Effector memory CD8-positive, alpha-beta T cell (primary cell): ENCODE data around the gene THPO.

Experiments
- ATAC-seq: fragments of 150-1000 bp; cut with Tn5 transposase; replicated peaks from 2 replicates; pipeline ENCODE4 v1.10.0; 2021; ENCODE audit warnings: mild to moderate bottlenecking, moderate library complexity
- DNase-seq, 3 experiments: peaks; one replicate each; pipeline ENCODE4 v3.0.0; 2021
- H3K27ac Mint-ChIP-seq, 2 donors: one replicate each; pipeline ENCODE4 v1.8.0; 2022; ENCODE audit warnings: mild to moderate bottlenecking in 2 of 2, mixed read lengths in 2 of 2, moderate library complexity in 2 of 2
- H3K27me3 Mint-ChIP-seq, 2 donors: one replicate each; pipeline ENCODE4 v1.8.0; 2022; ENCODE audit warnings: mixed read lengths in 2 of 2
- H3K36me3 Mint-ChIP-seq: one replicate; pipeline ENCODE4 v1.8.0; 2022; ENCODE audit warnings: mild to moderate bottlenecking, moderate library complexity, mixed read lengths; ENCODE audit not compliant: insufficient read depth
- H3K4me1 Mint-ChIP-seq, 2 donors: one replicate each; pipeline ENCODE4 v1.8.0; 2022; ENCODE audit warnings: low read depth in 2 of 2, mixed read lengths in 2 of 2
- H3K4me3 Mint-ChIP-seq, 2 donors: one replicate each; pipeline ENCODE4 v1.8.0; 2022; ENCODE audit warnings: mild to moderate bottlenecking in 2 of 2, mixed read lengths in 2 of 2, moderate library complexity in 2 of 2
- H3K9me3 Mint-ChIP-seq, 2 donors: one replicate each; pipeline ENCODE4 v1.8.0; 2022; ENCODE audit warnings: mixed read lengths in 2 of 2

The THPO gene

GRCh38 chr3:184336547-184337398 lies 41.2 kb downstream of the THPO start:
- Mint-ChIP-seq H3K27ac (peak overlapping the region; percentile 73 to 91), H3K27me3 (no peaks in the 10 kb centered on the region), H3K36me3 (peaks cover 42% of the 10 kb centered on the region), H3K4me3 (peak overlapping the region; percentile 85), H3K9me3 (no peaks in the 10 kb centered on the region), H3K4me1 (peaks cover 31 to 35% of the 10 kb centered on the region in 2 donors)
- no peak for ATAC-seq
- no peak for DNase-seq

- Mint-ChIP-seq H3K36me3 (peaks cover 47% of the 10 kb centered on the region), H3K27ac (peak overlapping the region; percentile 73 to 91), H3K9me3 (no peaks in the 10 kb centered on the region), H3K4me1 (peaks cover 35 to 36% of the 10 kb centered on the region in 2 donors), H3K27me3 (no peaks in the 10 kb centered on the region), H3K4me3 (peak overlapping the region; percentile 85)
- DNase-seq (peak; percentile 86 to 92 (median 91)), ATAC-seq (peak; percentile 81)
These were observed 42.1 kb downstream of the THPO start for GRCh38 chr3:184335661-184336546.

- Mint-ChIP-seq H3K27ac (peak overlapping the region; percentile 73 to 75), H3K4me1 (peaks cover 35 to 36% of the 10 kb centered on the region in 2 donors)
These were observed 42.7 kb downstream of the THPO start for GRCh38 chr3:184335291-184335660.

GRCh38 chr3:184334470-184335158 lies 43.4 kb downstream of the THPO start:
- Mint-ChIP-seq H3K27ac (peak overlapping the region; percentile 73 to 75), H3K4me3 (peak overlapping the region; percentile 20 to 85), H3K27me3 (no peaks in the 10 kb centered on the region), H3K9me3 (no peaks in the 10 kb centered on the region), H3K4me1 (peaks cover 35 to 36% of the 10 kb centered on the region in 2 donors), H3K36me3 (peaks cover 56% of the 10 kb centered on the region)
- DNase-seq = peak; percentile 16 to 30 (median 26)
- peak; percentile 31 for ATAC-seq

More at GRCh38 chr3:184335291-184335660, 42.7 kb downstream of the THPO start:
- Mint-ChIP-seq H3K9me3 (no peaks in the 10 kb centered on the region), H3K27me3 (no peaks in the 10 kb centered on the region), H3K36me3 (peaks cover 49% of the 10 kb centered on the region), H3K4me3 (peak overlapping the region; percentile 85)
- ATAC-seq (no peak), DNase-seq (no peak)

- H3K27me3 Mint-ChIP-seq = no peaks in the 10 kb centered on the region
- peaks cover 36% of the 10 kb centered on the region in 2 donors for H3K4me1 Mint-ChIP-seq
- H3K27ac Mint-ChIP-seq = peak overlapping the region; percentile 73 to 75
- no peak overlapping the region for H3K4me3 Mint-ChIP-seq
- H3K36me3 Mint-ChIP-seq = peaks cover 65% of the 10 kb centered on the region
- H3K9me3 Mint-ChIP-seq = no peaks in the 10 kb centered on the region
- ATAC-seq (no peak), DNase-seq (no peak)
These were observed 44.3 kb downstream of the THPO start for GRCh38 chr3:184333700-184334099.

GRCh38 chr3:184333190-184333589 lies 44.8 kb downstream of the THPO start:
- peak overlapping the region; percentile 73 to 75 for H3K27ac Mint-ChIP-seq
- peaks cover 36% of the 10 kb centered on the region in 2 donors for H3K4me1 Mint-ChIP-seq
- H3K27me3 Mint-ChIP-seq = no peaks in the 10 kb centered on the region
- DNase-seq (no peak), ATAC-seq (no peak)
- peaks cover 70% of the 10 kb centered on the region for H3K36me3 Mint-ChIP-seq
- H3K9me3 Mint-ChIP-seq = no peaks in the 10 kb centered on the region
- no peak overlapping the region for H3K4me3 Mint-ChIP-seq

GRCh38 chr3:184332370-184333090 lies 45.5 kb downstream of the THPO start:
- Mint-ChIP-seq H3K9me3 (no peaks in the 10 kb centered on the region), H3K27ac (peak overlapping the region; percentile 73 to 75), H3K4me3 (no peak overlapping the region), H3K36me3 (peaks cover 77% of the 10 kb centered on the region), H3K27me3 (no peaks in the 10 kb centered on the region), H3K4me1 (peaks cover 30 to 31% of the 10 kb centered on the region in 2 donors)
- ATAC-seq = no peak
- no peak for DNase-seq

GRCh38 chr3:184328516-184328915 lies 49.5 kb downstream of the THPO start:
- H3K36me3 Mint-ChIP-seq = peaks cover 90% of the 10 kb centered on the region
- H3K4me1 Mint-ChIP-seq = peaks cover 9 to 10% of the 10 kb centered on the region in 2 donors
- H3K27ac Mint-ChIP-seq = peak overlapping the region in 1 of 2 donors; percentile 0
- no peaks in the 10 kb centered on the region for H3K27me3 Mint-ChIP-seq
- ATAC-seq (no peak), DNase-seq (no peak)
- H3K9me3 Mint-ChIP-seq = no peaks in the 10 kb centered on the region
- peak overlapping the region in 1 of 2 donors; percentile 8 for H3K4me3 Mint-ChIP-seq

- Mint-ChIP-seq H3K27ac (no peak overlapping the region), H3K36me3 (peaks cover 88% of the 10 kb centered on the region), H3K4me3 (no peak overlapping the region), H3K9me3 (no peaks in the 10 kb centered on the region), H3K4me1 (peaks cover 8 to 10% of the 10 kb centered on the region in 2 donors), H3K27me3 (no peaks in the 10 kb centered on the region)
- no peak for ATAC-seq
- DNase-seq = no peak
These were observed 50.8 kb downstream of the THPO start for GRCh38 chr3:184327171-184327570.

GRCh38 chr3:184325715-184326369 lies 52.2 kb downstream of the THPO start:
- Mint-ChIP-seq H3K4me3 (no peak overlapping the region), H3K9me3 (no peaks in the 10 kb centered on the region), H3K36me3 (peaks cover 92% of the 10 kb centered on the region), H3K27ac (no peak overlapping the region), H3K4me1 (peaks cover 3 to 13% of the 10 kb centered on the region in 2 donors), H3K27me3 (no peaks in the 10 kb centered on the region)
- no peak for DNase-seq
- no peak for ATAC-seq

GRCh38 chr3:184325269-184325668 lies 52.7 kb downstream of the THPO start:
- Mint-ChIP-seq H3K4me3 (no peak overlapping the region), H3K27me3 (no peaks in the 10 kb centered on the region), H3K9me3 (no peaks in the 10 kb centered on the region), H3K27ac (peak overlapping the region in 1 of 2 donors; percentile 30), H3K4me1 (peaks cover 3 to 13% of the 10 kb centered on the region in 2 donors), H3K36me3 (peaks cover 93% of the 10 kb centered on the region)
- DNase-seq = no peak
- ATAC-seq = no peak

- ATAC-seq (no peak), DNase-seq (no peak)
- Mint-ChIP-seq H3K27ac (peak overlapping the region; percentile 8 to 49), H3K36me3 (peaks cover 86% of the 10 kb centered on the region), H3K9me3 (no peaks in the 10 kb centered on the region), H3K27me3 (no peaks in the 10 kb centered on the region), H3K4me3 (no peak overlapping the region), H3K4me1 (peaks cover 12 to 16% of the 10 kb centered on the region in 2 donors)
These were observed 54.3 kb downstream of the THPO start for GRCh38 chr3:184323696-184324095.
